Renal cortex interstitium (tissue), 11 donors: ENCODE results near the gene VPS8. TPM values are rescaled to one million over a fixed set of nuclear protein-coding genes. Genes with fewer than 3 reads are reported as not detected.

ENCODE experiments used
- DNase-seq, 11 donors: peaks; one replicate each; pipeline ENCODE4 v3.0.0-alpha.2; 2013; ENCODE audit warnings: low read depth in 9 of 11, low spot score in 4 of 11; ENCODE audit errors: extremely low read depth in 1 of 11
- polyA plus RNA-seq, 3 donors: library from polyadenylated mRNA; unstranded; fragments of 120-200 nt; gene quantifications; one replicate each; pipeline ENCODE4 v1.2.1, GENCODE V29; 2013; ENCODE audit not compliant: insufficient read length in 3 of 3

Gene VPS8
- polyA plus RNA-seq, 3 donors = 37.2 to 48.4 (median 48.0) TPM

GRCh38 chr3:185060655-185061054 is 248.7 kb downstream of the VPS8 start:
- no peak for DNase-seq

DNA sequence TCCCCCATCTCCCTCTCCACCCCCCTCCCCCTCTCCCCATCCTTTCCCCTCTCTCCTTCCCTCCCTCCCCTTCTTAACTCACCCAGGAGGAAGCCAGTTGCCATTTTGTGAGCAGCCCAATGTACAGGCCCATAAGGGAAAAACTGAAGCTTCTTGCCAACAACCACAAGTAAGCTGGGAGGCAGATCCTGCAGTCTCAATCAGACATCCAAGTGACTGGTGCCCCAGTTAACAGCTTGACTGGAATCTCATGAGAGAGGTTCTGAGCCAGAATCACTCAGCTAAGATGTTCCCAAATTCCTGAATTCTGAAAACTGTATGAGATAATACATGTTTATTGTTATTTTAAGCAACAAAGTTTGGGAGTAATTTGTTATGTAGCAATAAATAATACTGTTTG is 250.2 kb downstream of the VPS8 start:
- DNase-seq = no peak

DNA sequence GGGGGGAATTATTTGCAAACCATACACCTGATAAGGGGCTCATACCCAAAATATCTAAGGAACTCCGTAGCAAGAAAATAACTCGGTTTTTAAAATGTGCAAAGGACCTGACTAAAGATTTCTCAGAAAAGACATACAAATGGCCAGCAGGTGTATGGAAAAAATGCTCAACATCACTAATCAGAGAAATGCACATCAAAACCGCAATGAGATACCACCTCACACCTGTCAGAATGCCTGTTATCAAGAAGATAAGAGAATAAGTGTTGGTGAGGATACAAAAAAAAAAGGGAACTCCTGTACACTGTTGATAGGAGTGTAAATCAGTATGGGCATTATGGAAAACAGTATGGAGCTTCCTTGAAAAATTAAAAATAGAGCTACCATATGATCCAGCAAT is 251.5 kb downstream of the VPS8 start:
- DNase-seq = no peak

GRCh38 chr3:185065059-185065458 is 253.1 kb downstream of the VPS8 start:
- no peak for DNase-seq

GRCh38 chr3:185066251-185066650 is 254.3 kb downstream of the VPS8 start:
- DNase-seq = no peak

- no peak for DNase-seq
These were observed 255.2 kb downstream of the VPS8 start for GRCh38 chr3:185067173-185067572.

DNA sequence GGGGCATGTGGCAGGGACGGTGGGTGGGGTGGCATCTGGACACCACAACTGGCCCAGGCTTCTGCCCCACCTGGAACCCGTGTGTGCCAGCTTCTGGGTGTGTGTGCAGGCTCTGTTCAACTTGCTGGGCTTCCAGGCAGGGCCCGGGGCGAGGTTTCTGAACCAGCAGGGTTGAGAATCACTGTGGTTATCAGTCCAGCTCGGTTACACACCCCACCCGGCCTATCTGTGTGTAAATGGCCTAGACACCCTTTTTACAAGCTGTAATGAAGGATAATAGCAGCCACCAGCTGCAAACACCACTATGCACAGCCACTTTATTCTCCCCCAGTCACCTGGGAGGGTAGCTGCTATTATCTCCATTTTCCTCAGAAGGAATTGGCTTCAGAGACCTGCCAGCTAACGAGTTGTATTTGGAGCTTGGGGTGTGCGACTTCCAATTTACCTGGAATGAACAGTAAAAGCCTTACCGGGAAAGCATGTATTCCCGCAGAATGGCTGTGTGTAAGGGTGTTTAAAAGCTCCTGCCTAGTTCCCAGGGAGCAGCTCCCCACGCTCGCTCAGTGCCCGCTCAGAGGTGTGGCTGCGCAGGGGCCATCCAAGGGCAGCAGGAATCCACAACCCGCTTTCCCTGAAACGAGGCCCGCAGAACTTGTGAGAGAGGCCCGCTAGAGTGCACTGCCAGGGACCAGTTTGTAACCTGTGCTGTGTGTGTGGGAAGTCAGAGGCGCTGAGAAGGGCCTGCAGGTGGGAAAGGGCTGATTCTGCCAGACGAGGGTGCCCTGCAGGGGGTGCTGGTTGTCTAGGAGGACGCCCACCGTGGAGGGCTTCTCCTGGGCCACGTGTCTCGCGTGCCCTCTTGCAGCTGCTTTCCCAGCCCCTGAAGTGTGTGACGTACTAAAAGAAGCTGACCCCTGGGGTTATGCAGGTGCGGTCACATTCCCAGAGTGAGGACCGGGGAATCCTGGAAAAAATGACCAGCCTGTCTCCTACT is 257.4 kb downstream of the VPS8 start:
- DNase-seq = no peak

- no peak for DNase-seq
These were observed 258.7 kb downstream of the VPS8 start for GRCh38 chr3:185070491-185071286.

DNA sequence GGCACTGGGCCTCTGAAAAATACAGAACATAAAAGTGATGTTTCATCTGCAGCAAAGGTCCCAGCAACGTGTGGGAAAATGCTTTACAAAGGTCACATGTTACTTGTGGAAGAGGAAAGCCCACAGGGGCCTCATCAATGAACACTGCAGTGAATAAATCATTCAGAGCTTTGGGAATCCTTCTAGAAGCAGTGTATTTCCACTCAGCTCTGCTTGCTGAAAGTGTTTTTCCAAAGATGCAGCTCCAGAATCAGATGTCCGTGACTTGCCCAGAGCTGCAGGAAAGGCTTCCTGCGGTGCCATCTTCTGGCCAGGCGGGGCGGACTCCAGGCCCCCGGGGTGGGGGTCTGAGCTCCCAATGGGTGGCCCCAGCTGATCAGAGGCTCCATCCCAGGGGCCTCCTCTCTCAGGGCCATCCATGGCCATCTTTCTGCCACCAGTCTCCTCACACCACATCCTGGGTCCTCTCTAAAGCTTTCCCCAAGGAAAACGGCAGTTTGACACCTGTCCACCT is 259.4 kb downstream of the VPS8 start:
- no peak for DNase-seq

GRCh38 chr3:185075547-185075946 is 263.6 kb downstream of the VPS8 start:
- DNase-seq = no peak

DNA sequence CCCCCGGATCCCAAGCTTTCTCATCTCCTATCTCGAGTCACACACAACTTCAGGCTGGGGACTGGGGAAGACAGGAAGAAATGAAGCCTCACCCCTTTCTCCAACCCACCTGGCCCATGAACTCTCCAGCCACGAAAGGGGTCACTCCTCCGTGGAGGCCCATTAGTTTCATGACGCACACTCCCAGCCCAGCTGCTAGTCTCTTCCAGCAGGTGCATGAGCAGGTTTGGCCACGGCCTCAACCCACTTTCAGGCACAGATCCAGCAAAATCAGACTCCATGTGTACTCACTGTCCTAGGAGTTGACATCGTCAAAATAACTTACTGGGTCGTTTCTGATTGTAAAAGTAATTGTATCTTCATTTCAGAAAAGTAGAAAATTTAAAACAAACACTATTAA is 264.3 kb downstream of the VPS8 start:
- no peak for DNase-seq

DNA sequence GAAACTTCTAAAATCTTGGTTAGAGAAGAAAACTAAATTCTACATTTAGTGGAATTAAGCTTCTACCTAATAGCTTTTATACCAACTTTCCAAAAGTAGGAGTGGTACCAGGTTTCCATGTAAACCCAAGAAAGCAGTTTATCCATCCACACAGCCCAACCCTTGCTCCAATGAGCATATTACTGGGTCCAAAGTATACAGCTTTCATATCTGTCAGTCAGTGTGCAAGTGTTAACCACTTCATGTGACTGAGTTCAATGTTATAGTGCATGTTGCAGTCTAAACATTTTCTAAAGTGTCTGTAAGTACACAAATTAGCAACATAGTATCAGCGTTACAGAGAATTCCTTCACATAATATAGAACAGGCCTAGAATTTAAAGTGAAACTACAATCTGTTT is 267.7 kb downstream of the VPS8 start:
- DNase-seq = no peak

DNA sequence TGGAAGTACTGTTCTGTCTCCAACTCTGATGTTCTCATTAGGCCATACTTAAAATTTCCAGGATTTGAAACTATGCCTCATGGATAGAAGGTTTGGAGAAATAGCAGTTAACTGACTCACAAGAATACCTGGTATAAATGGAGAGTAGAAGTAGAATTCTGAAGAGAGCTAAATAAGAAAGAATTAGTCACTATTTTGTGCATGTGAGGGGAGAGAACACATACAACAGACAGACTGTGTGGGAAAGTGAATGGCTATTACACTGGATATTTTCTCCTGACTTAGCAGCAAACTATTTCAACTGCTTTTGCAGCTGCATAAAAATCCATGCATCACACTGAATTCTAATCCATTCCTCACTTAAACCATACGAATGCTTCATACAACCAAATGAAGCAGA is 269.6 kb downstream of the VPS8 start:
- DNase-seq = no peak

DNA sequence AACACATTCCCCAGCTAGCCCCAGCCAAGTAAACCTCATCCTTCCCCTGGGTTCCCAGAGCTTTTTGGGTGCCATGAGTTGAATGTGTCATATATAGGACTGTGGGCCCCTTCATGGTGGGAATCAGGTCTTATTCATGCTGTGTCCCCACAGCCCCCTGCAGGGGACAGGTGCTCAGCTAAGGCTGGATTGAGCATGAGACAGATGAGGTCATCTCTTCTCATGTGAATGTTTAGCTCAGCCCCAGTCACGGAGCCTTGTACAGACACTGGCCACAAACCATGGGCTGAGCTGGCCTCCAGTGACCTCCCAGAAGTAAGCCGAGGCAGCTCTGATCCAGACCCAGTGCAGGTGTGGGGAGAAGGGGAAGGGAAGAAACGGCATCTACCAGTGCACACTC is 270.2 kb downstream of the VPS8 start:
- DNase-seq = no peak

DNA sequence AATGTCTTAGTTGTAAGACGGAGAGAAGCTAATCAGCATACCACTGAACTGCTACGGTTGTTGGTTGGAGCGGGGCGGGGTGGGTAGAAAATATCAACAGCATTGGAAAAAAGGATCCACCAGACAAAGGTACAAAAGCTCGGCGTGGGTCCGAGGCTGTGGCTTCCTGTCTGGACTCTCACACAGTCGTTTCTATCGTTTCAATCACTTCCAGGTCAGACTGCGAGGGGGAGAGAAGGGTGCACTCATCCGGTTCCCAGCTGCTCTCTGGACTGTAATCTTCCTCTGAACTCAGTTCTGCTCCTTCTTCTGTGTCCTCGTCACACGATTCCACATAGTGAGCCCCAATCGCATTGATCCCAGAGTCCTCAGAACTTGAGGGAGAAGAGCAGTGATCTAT is 270.9 kb downstream of the VPS8 start:
- DNase-seq = no peak

DNA sequence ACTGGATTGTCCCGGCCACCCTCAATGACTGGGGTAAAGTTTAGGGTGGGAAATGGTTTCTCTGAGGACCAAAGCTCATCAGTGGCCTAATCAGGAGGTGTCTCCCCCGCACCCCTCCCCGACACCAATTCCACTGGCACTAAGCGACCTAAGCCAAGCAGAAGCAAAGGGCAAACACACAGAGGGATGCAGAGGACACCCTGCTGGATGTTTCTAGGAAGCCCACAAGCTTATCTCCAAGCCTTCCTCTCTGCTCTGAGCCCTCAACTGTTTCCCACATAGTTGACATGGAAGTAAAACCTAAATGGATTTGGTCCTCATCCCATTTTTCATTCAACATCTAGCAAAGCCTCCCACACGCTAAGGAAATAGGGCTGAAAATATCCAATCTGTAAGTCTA is 272.4 kb downstream of the VPS8 start:
- DNase-seq = no peak

DNA sequence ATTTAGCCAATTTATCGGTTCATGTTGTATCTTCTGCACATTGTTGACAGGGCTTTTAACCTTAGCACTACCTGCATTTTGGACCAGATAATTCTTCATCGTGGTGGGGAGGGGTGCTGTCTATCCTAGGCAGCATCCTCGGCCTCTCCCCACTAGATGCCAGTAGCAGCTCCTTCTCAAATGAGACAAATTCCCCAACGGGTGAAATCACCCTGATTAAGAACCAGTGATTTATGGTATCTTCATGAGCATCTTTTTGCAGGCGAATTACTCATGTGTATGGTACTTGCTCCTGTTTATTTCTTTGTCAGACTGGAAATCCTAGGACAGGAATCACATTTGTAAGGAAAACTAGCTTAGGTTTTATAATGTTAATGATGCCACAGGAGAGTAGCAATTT is 272.9 kb downstream of the VPS8 start:
- no peak for DNase-seq

- no peak for DNase-seq
These were observed 275.5 kb downstream of the VPS8 start for GRCh38 chr3:185087419-185087818.

GRCh38 chr3:185089343-185089742 is 277.4 kb downstream of the VPS8 start:
- DNase-seq = no peak

DNA sequence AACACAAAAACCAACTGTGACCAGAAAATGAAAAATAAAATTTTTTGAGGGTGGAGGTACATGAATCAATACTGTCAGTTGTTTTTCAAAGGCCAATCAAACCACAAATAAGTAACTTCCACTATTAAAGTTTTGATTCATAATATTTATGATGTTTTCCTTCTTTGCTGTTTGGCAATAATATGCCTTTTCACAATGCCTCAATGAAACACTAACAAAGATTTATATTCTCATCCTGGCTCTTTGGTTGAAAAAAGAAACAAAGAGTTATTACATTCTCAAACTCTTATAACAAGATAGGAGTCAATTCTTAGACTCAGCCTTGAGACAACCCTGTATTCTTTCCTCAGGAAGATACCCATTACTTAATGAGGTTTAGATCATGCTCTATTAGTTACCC is 277.8 kb downstream of the VPS8 start:
- DNase-seq = no peak
